ENCODE results near the gene PEX6.

DNA sequence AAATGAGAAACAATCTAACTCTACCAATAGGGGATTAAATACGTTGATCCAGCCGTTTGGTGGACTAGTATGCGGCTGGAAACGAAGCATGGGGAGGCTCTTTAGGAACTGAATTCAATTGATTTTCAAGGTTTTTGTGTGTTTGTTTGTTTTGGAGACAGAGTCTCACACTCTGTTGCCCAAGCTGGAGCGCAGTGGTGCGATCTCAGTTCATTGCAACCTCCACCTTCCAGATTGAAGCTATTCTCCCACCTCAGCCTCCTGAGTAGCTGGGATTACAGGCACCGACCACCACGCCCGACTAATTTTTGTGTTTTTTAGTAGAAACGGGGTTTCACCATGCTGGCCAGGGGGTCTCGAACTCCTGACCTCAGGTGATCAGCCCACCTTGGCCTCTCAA, 42.6 kb downstream of the PEX6 start:
- TF ChIP-seq, protein P1, sequence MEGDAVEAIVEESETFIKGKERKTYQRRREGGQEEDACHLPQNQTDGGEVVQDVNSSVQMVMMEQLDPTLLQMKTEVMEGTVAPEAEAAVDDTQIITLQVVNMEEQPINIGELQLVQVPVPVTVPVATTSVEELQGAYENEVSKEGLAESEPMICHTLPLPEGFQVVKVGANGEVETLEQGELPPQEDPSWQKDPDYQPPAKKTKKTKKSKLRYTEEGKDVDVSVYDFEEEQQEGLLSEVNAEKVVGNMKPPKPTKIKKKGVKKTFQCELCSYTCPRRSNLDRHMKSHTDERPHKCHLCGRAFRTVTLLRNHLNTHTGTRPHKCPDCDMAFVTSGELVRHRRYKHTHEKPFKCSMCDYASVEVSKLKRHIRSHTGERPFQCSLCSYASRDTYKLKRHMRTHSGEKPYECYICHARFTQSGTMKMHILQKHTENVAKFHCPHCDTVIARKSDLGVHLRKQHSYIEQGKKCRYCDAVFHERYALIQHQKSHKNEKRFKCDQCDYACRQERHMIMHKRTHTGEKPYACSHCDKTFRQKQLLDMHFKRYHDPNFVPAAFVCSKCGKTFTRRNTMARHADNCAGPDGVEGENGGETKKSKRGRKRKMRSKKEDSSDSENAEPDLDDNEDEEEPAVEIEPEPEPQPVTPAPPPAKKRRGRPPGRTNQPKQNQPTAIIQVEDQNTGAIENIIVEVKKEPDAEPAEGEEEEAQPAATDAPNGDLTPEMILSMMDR (IDR thresholded peaks at IDR 0.05; ENCODE audit: low read depth, low read length), result no peak
- TF ChIP-seq, protein P2, sequence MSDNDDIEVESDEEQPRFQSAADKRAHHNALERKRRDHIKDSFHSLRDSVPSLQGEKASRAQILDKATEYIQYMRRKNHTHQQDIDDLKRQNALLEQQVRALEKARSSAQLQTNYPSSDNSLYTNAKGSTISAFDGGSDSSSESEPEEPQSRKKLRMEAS (IDR thresholded peaks at IDR 0.05; ENCODE audit: low read depth, low read length), result no peak

All from NB4 (cell line).